GM18868 (cell line): Measurements from ENCODE around the gene MCM7.

Source experiments
- ATAC-seq: cut with Tn5 transposase; IDR thresholded peaks from one replicate; pipeline ENCODE4 v1.9.1; 2021; ENCODE audit warnings: mild to moderate bottlenecking, moderate library complexity; ENCODE audit not compliant: unreplicated experiment

MCM7 gene

DNA sequence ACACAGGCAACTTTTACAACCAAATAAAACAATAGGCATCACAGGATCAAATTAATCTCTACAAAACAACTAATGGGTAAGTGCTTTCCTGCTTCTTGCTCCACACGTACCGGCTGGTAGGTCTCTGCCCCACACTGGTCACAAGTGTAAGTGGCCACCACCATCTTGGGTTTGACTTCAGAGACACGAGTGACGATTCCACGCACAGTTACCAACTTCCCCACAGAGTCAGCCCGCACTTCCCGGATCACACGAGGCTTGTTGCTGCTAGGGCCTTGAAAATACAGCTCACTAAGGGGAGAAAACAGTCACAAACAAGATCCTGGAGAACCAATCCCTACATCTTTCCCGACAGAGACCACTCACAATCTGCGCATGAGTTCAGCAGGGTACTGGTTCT lies 2.3 kb downstream of the MCM7 start:
- ATAC-seq: no peak

DNA sequence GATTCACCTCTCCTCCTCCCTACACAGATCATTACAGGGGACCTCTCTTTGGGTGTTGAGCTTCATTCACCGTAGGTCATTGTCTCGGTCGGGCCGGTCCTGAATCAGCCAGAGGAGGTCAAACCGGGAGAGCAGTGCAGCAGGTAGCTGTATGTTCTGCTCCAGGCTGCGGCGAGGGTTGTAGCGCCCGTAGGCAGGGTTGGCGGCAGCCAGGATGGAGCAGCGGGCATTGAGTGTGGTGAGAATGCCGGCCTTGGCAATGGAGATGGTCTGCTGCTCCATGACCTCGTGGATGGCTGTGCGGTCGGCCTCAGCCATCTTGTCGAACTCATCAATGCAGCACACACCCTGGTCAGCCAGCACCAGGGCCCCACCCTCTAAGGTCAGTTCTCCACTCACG lies 5.5 kb downstream of the MCM7 start:
- no peak for ATAC-seq

DNA sequence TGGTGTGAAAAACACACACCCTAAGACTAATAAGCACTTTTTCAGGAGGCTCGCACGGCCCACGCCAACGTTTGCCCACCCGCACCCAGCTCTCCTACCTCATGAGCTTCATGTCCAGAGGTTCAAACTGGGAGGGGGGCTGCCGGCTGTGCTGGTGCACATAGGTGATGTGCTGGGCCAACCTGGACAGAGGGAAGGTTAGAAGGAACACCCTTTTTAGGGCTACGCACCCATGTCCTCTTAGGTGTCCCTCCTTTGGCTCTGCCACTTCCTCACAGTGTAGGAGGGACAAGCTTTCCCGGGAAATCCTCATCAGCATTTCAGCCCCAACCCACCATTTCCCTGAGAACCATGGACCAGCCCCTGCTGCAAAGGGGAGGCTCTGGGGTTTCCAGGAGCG lies 5.9 kb downstream of the MCM7 start:
- no peak for ATAC-seq

DNA sequence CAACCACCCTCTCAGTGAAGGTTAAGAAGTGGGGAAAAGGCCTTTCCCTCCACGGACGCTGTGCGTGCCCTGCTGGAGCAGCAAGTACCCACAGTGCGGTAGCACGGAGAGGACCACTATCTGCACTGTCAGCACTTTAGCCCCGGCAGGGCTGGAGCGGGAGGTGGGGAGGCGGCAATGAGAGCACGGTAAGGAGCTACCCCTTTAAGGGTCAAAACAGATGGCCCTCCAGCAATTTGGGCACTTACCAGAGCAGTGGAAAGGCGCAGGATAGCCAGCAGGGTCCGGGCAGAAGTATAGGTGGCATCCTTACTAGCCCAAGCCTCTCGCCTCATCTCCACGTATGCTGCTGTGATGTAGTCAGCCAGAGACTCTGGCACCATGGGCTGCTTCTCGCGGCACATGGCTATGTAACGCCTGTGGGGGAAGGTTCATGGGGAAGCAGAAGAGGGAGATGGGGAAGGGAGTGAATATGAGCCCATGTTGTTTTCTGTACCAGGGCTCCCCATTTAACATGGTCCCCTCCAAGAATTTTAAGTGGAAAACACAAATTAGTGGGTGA lies 7.2 kb downstream of the MCM7 start:
- ATAC-seq: no peak

DNA sequence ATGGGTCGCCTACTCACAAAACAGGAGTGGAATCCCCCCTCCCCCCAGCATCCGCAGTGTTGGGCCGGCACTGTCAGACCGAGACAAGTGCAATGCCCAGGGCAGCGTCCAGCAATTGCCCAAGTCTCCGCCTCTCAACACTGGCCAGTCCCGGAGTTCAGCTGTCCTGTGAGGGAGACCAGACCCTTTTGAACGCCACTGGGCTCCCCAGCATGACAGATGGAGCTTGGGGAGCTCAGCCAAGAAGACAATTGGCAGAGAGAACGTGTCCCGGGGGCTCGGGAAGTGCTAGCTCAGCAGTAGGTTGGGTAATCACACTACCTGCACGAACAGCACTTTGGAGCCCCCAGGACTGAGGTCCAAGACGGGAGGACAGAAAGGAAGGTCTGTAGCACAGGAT lies 7.7 kb downstream of the MCM7 start:
- ATAC-seq: no peak

DNA sequence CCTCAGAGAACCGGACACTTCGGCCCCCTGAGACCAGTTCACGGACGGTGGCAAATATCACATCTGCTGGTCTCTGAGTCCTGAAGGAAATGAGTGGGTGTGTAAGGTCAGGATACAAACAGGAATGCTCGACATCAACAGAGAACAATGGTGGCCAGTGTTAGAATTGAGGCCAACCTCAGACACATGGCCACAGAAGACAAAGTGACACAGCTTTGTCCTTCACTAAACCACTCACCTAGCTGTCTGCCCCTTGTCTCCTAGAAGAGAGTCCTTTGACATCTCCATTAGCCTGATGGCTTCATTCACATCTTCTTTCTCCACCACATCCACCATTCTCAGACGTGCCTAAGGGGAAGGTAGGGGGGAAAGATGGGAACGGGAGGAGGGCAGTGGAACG lies 8.1 kb downstream of the MCM7 start:
- ATAC-seq: no peak

DNA sequence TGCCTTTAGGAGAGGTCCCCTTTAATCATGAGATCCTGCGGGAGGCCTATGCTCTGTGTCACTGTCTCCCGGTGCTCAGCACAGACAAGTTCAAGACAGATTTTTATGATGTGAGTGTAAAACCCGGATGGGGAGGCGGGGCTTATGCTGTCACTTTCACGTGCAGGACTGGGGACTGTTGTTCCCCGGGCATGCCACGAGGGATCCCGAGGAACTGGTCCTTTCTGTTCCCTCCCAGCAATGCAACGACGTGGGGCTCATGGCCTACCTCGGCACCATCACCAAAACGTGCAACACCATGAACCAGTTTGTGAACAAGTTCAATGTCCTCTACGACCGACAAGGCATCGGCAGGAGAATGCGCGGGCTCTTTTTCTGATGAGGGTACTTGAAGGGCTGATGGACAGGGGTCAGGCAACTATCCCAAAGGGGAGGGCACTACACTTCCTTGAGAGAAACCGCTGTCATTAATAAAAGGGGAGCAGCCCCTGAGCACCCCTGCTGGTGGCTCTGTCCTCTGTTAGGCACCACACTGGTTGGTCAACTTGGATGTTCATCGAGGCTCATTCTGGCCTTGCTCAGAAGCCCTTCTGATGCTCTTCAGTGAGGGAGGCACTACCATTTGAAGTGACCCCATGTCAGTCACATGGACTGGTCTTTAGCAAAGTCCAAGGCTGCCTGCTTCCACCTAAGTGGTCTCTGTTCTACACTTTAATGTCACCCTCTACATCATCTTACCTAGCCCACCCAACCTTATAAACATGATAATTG lies 9.6 kb downstream of the MCM7 start:
- no peak for ATAC-seq

DNA sequence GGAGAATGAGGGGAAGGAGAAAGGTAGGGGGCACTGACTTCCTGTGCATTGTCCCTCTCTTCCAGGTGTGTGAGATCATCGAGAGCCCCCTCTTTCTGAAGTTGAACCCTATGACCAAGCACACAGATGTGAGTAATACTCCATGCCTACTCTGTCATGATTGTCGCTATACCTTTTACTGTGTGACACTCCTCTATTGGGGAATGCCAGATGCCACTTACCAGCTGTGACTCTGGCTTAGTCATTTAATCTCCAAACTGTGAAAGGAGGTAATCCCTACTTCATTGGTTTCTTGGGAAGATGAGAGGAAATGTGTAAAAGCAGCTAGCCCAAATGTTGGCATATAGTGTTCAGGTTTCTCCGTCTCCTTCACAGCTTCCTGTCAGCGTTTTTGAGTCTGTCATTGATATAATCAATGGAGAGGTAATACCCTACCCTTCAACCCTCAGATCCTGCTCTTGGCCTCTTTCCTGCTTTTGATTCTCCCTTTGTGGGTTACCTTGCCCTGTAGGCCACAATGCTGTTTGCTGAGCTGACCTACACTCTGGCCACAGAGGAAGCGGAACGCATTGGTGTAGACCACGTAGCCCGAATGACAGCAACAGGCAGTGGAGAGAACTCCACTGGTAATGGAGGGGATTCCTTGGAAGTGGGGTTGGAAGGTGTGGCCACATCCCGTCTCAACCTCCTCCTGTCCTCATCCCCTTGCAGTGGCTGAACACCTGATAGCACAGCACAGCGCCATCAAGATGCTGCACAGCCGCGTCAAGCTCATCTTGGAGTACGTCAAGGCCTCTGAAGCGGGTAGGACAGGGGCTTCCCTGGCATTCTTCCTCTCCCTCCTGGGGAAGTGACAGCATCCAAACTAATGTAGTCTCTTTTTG lies 10.4 kb downstream of the MCM7 start:
- no peak for ATAC-seq

DNA sequence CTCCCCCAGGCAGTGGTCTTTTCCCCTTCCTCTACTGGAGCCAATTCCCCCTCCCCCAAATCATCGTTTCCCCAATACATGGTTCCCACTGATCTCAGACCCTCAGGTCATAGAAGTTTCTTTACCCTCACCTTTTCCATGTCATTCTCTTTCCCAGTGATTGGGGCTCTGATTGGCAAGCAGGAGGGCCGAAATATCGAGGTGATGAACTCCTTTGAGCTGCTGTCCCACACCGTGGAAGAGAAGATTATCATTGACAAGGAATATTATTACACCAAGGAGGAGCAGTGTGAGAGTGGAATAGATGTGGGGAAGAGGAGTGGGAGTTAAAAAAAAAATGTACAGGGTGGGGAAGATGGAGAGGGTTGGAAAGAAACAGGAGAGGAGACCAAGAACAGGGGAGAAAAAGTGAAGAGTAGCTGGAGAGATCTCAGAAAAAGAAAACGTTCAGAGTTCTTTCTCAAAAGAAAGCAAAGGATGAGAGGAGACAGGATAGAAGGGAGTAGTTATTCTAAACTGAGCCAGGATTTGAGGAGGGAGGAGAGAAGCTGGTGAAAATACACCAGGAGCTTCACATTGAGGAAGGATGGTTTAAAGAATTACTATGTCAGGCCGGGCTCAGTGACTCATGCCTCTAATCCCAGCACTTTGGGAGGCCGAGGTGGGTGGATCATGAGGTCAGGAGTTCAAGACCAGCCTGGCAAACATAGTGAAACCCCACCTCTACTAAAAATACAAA lies 11.6 kb downstream of the MCM7 start:
- ATAC-seq: no peak

DNA sequence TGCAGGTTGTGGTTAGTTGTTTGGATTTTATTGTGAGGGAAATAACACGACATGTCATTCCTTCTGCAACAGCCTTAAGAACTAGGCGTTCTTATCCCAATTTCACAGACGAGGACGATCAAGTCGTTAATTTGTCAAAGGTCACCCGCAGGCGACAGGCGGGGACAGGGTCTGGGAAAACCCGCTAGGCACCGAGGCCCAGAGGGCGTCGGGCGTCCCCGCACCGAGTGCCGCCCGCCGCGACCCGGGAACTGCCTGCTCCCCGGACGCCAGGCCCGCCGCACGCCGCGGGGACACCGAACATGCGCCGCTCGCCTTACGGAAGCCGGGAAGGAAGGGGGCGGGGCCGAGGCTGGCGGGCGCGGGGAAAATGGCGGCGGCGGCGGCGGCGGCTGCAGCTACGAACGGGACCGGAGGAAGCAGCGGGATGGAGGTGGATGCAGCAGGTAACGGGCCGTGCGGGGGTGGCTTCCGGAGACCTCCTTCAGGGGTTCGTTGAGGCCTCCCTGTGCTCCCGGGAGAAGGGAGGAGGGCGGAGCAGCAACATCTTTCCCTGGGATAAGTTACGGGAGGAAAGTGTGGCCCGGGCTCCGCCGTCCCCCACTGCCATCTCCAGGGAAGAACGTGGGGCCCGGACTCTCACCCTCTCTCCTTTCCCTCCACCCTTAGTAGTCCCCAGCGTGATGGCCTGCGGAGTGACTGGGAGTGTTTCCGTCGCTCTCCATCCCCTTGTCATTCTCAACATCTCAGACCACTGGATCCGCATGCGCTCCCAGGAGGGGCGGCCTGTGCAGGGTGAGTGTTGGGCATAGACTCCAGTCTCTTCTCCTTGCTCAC lies 12.4 kb downstream of the MCM7 start, which contains the start of gene COPS6:
Gene COPS6 (plus strand): TSS at position 349 of the 837 bp plus-strand sequence. CDS start 22 bp downstream, at position 371.
- peak; percentile 57 for ATAC-seq

DNA sequence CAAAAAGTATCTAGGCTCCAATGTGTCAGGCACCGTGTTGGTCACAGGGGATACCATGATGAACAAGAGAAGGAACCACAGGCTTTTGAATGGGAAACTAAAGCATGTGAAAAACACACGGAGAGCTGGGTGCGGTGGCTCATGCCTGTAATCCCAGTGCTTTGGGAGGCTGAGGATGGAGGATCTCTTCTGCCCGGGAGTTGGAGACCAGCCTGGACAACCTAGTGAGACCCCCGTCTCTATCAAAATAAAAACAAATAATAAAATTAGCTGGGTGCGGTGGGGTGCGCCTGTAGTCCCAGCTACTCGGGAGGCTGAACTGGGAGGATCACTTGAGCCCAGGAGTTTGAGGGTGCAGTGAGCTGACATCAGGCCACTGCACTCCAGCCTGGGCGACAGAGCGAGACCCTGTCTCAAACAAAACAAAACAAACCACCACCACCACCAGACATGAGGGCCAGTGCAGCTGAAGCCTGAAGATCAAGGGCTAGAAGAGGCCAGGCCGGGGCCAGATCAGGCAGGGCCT lies 13.0 kb downstream of the MCM7 start:
- no peak for ATAC-seq

DNA sequence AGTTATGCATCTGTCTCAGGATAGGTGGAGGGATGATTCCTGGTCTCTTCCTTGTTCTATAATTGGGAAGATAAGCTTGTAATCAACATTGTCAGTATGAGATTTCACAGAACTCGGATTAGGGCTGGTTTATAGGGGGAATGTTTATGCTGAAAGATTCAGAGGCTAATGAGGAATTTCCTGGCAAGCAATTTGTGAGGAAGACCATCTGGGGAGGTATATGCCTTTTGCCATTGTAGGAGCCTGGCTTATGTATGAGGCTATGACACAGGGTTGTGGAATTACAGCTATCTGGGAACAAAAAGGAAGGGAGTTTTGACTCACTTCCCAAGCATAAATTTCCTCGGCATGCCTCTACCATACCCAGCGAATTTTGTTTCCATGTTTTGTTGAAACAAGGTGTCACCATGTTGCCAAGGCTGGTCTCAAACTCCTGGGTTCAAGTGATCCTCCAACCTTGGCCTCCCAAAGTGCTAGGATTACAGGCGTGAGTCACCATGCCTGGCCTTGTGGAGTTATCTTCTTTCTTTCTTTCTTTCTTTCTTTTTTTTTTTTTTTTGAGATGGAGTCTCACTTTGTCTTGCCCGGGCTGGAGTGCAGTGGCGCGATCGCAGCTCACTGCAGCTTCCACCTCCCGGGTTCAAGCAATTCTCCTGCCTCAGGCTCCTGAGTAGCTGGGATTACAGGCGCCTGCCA lies 14.0 kb downstream of the MCM7 start:
- no peak for ATAC-seq

DNA sequence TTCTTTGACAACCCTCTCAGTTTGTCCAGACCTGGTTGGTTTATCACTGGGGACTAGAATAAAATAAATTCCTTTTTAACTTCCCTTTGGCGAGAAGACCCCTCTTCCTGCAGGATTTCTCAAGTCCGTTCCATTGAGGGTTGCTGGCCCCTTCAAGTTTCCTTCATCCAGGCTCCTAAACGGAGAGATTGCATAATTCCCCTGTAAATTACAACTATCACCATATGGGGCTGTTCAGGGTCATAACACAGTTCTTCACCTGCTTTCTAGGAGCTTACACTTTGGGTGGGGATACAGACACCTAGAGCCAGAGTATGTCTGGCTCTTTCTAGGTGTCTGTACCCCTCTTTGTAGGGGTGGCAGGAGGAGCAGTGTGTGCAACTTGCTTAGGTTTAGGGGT lies 15.7 kb downstream of the MCM7 start:
- no peak for ATAC-seq

DNA sequence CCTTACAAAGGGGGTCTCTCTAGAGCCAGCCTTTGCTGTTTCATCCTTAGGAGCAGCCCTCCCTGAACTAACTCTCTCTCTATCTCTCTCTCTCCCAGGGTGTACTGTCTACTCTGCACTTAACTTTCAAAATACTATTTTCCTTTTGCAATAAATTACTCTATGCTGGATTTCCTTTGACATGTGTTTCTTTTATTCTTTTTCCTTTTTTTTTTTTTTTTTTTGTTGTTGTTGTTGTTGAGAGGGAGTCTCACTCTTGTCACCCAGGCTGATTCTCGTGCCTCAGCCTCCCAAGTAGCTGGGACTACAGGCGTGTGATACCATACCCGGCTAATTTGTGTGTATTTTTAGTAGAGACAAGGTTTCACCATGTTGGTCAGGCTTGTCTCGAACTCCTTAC lies 18.2 kb downstream of the MCM7 start:
- no peak for ATAC-seq

DNA sequence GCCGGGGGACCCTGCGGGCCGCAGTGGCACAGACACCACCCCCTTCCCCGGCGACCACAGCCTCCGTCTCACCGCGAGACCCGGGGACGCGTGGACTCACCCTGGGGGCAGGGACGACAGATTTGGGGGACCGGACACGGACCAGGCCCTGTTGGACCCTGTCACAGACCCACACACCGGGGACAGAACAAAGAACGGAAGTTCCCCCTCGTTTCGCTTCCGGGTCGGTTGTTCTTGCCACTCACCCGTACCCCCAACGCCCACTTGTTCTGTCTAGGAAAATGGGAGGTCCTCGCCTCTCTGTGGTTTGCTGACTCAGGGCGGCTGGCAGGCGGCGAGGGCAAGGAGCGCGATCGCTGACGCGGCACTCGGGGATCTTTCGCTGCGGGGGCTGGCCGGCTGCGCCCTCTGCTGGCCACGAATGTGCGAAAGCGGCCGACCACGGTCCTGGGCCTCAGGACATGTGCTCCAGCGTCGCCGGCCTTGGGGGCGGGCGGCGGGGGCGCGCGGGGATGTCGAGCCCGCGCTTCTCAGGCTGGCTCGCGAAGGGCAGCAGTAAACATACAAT lies 19.6 kb downstream of the MCM7 start, which contains the start of gene ZNF3:
Gene ZNF3 (minus strand): TSS at position 189 of the 568 bp plus-strand sequence. CDS start 4,366 bp downstream, outside the sequence.
- ATAC-seq: peak; percentile 81

DNA sequence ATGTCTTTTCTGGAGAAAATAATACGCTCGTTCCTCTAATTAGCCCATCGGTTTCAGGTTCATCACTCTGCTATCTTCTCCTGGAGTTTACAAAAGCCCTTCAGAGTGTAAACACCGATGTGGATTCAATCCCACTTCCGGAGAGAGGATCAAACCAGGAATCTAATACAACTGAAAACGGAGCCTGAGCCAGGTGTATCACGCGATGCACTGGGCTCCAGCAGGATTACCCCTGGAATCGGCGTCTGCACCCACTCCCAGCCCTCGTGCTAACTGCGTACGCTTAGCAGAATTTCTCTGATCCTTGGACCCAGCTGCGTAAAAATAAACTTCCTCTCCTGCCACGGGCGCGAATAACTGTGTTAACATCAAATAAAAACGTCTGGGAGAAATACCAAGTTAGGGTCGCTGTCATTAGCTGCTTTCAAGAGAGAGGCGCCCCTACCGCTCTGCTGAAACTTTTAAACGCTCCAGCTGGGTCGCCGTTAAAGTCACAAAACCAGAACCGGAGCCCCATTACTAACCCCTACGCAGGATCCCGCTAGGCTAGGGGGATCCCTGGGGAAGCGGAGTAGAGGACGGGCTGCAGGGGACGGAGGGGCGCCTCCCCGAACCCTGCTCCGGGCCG lies 20.2 kb downstream of the MCM7 start:
- ATAC-seq: no peak

DNA sequence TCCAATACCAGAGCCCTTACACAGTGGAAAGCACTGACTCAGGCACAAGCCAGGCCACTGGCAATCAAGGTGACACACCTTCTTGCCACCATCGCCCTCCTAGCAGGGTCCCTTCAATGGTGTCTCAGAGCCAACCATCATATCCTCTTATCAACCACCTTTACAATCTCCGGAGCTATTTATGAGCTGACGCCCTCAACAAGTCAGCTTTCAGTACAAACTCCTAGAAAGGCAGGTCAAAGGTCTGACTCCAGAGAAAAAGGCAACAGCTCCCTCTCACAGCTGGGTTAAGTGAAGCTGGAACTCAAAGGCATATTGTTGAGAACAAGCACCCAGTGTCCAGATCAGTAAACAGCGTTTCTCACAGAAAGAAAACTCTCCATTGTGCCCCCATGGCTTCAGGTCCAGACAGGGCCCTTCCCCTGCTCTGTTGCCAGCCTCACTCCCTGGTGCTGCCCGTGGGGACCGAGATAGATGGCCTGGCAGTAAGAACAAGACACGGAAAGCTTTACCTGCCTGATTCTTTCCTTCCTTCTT lies 22.1 kb downstream of the MCM7 start:
- no peak for ATAC-seq

DNA sequence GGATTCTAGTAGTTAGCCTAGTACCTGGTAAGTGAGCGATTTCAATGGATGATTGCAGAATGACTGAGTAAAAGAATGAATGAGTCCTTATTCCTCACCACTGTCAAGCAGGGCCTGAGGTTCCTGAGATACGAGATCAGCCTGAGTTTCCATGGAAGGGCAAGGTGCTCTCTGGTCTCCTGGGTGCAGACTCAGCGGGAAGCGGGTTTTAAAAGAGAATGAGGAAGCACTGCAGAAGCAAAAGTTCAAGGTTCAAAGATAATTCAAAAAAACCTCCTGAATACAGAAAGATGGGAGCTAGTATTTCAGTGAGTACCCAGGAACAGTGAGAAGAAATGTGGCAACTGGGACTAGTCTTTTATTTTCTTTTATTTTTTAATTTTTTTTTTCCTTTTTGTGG lies 24.0 kb downstream of the MCM7 start:
- ATAC-seq: no peak
